Panc1 (cell line): ENCODE results near the gene PVALB.

Experiments used
- POLR2AphosphoS5 ChIP-seq: IDR thresholded peaks from 2 replicates; pipeline ENCODE4 v1.6.1; 2012; ENCODE audit warnings: mild to moderate bottlenecking, low read depth, low read length, moderate library complexity
- SIN3A ChIP-seq: IDR thresholded peaks from 2 replicates; pipeline ENCODE4 v1.6.1; 2012; ENCODE audit warnings: low read depth, mild to moderate bottlenecking, low read length, moderate library complexity, borderline replicate concordance; ENCODE audit not compliant: insufficient read depth
- TCF7L2 ChIP-seq: IDR thresholded peaks from 2 replicates; pipeline ENCODE4 v1.6.1; 2011; ENCODE audit warnings: mild to moderate bottlenecking, low read depth, low read length, inconsistent platforms
- TF ChIP-seq, protein P1 (sequence below): fragments of 450-650 bp; IDR thresholded peaks from 2 replicates; pipeline ENCODE4 v1.5.1; 2017; ENCODE audit warnings: mild to moderate bottlenecking
- TF ChIP-seq, protein P2 (sequence below), 2 experiments: IDR thresholded peaks; 2 replicates each; pipeline ENCODE4 v1.6.1; 2011 to 2012; ENCODE audit warnings: low read depth in 2 of 2, control low read depth in 1 of 2, low read length in 1 of 2, mild to moderate bottlenecking in 1 of 2, moderate library complexity in 1 of 2; ENCODE audit not compliant: insufficient read depth in 1 of 2

DNA sequence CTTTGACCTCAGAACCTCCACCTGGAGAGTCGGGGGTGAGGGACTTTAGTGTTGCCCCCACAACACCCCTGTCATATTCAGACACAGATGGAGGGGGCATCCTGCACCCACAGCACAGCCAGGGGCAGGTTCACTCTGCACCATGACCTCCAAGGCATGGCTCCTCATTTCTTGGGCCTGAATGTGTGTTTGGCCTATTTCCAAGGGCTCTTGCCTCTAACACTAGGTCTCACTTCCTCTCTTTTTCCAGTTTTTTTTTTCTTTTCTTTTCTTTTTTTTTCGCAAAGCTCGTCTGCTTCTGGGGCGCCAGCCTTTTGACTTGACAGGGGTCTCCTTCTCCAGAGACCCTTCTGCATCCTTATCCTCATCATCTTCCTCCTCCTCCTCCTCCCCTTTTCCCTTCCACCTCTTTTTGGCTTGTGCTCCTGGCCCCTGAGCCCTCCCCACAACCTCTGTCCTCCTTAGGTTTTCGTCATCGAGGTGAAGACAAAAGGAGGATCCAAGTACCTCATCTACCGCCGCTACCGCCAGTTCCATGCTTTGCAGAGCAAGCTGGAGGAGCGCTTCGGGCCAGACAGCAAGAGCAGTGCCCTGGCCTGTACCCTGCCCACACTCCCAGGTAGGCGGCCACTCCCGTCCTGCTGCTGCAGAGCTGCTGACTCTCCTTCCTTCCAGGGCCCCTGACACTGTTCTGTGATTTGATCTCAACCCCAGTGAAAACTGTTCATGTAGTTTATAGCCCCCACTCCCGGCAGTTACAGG is 47.8 kb upstream of the PVALB start:
- TF ChIP-seq, protein P1, sequence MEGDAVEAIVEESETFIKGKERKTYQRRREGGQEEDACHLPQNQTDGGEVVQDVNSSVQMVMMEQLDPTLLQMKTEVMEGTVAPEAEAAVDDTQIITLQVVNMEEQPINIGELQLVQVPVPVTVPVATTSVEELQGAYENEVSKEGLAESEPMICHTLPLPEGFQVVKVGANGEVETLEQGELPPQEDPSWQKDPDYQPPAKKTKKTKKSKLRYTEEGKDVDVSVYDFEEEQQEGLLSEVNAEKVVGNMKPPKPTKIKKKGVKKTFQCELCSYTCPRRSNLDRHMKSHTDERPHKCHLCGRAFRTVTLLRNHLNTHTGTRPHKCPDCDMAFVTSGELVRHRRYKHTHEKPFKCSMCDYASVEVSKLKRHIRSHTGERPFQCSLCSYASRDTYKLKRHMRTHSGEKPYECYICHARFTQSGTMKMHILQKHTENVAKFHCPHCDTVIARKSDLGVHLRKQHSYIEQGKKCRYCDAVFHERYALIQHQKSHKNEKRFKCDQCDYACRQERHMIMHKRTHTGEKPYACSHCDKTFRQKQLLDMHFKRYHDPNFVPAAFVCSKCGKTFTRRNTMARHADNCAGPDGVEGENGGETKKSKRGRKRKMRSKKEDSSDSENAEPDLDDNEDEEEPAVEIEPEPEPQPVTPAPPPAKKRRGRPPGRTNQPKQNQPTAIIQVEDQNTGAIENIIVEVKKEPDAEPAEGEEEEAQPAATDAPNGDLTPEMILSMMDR = no peak
- TF ChIP-seq, protein P2, sequence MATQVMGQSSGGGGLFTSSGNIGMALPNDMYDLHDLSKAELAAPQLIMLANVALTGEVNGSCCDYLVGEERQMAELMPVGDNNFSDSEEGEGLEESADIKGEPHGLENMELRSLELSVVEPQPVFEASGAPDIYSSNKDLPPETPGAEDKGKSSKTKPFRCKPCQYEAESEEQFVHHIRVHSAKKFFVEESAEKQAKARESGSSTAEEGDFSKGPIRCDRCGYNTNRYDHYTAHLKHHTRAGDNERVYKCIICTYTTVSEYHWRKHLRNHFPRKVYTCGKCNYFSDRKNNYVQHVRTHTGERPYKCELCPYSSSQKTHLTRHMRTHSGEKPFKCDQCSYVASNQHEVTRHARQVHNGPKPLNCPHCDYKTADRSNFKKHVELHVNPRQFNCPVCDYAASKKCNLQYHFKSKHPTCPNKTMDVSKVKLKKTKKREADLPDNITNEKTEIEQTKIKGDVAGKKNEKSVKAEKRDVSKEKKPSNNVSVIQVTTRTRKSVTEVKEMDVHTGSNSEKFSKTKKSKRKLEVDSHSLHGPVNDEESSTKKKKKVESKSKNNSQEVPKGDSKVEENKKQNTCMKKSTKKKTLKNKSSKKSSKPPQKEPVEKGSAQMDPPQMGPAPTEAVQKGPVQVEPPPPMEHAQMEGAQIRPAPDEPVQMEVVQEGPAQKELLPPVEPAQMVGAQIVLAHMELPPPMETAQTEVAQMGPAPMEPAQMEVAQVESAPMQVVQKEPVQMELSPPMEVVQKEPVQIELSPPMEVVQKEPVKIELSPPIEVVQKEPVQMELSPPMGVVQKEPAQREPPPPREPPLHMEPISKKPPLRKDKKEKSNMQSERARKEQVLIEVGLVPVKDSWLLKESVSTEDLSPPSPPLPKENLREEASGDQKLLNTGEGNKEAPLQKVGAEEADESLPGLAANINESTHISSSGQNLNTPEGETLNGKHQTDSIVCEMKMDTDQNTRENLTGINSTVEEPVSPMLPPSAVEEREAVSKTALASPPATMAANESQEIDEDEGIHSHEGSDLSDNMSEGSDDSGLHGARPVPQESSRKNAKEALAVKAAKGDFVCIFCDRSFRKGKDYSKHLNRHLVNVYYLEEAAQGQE (IDR thresholded peaks at IDR 0.05; ENCODE audit: insufficient read depth in 1 of 2, low read depth in 2 of 2, low read length in 1 of 2) = no peak
- no peak for TF ChIP-seq SIN3A
- TF ChIP-seq POLR2AphosphoS5 = no peak
- no peak for TF ChIP-seq TCF7L2
